Esophagus squamous epithelium (tissue), 5 donors: ENCODE measurements around the gene SCT. TPM values are rescaled to one million over a fixed set of nuclear protein-coding genes. Genes with fewer than 3 reads are reported as not detected.
"Not testable (repeated sequence)": the region's sequence is repeated elsewhere in the genome, so short reads cannot be mapped to it uniquely, and the experiment has no call there.

ENCODE experiments used
- DNase-seq: peaks from one replicate; lab custom pipeline; 2025; lab: John Stamatoyannopoulos, UW
- H3K27ac ChIP-seq, 4 donors: fragments of 200-600 bp; sonication (generic); one replicate each; pipeline ENCODE4 v1.5.1; 2016 to 2019; ENCODE audit warnings: mild to moderate bottlenecking in 1 of 4
- H3K27me3 ChIP-seq, 4 donors: fragments of 200-600 bp; sonication (generic); 1 replicate in 3 of 4; 2 replicates in 1 of 4; pipeline versions ENCODE4 v1.5.1 to v1.6.0; 2017 to 2021; ENCODE audit warnings: antibody characterized with exemption in 1 of 4
- H3K36me3 ChIP-seq, 3 donors: fragments of 200-600 bp; sonication (generic); one replicate each; pipeline ENCODE4 v1.5.1; 2016 to 2019
- H3K4me1 ChIP-seq, 3 donors: fragments of 200-600 bp; sonication (generic); one replicate each; pipeline ENCODE4 v1.5.1; 2017 to 2019
- H3K4me3 ChIP-seq, 4 donors: fragments of 200-600 bp; sonication (generic); 1 replicate in 3 of 4; 2 replicates in 1 of 4; pipeline ENCODE4 v1.5.1; 2016 to 2019; ENCODE audit warnings: mild to moderate bottlenecking in 2 of 4, moderate library complexity in 1 of 4
- H3K9me3 ChIP-seq, 3 donors: fragments of 200-600 bp; sonication (generic); one replicate each; pipeline ENCODE4 v1.5.1; 2016 to 2019
- POLR2A ChIP-seq, 4 donors: fragments of 450-650 bp; IDR thresholded peaks; one replicate each; pipeline ENCODE4 v1.6.1; 2017; ENCODE audit warnings: antibody characterized with exemption in 4 of 4, mild to moderate bottlenecking in 4 of 4, moderate library complexity in 3 of 4
- WGBS, 2 donors: methylation state at CpG; one replicate each; pipeline ENCODE4 v1.1.5; 2018; 5-methylcytosine and 5-hydroxymethylcytosine counted together
- intact Hi-C: fragments of 100-400 bp; cut with DNase I; formaldehyde crosslinking; loops from one replicate; pipeline ENCODE4 v1.15.0; 2022
- total RNA-seq, 4 donors: library from RNA; depleted of rRNA; stranded (reverse); fragments of >200 nt; gene quantifications; one replicate each; pipeline ENCODE4 v1.1.0, GENCODE V29; 2016
- TF ChIP-seq, protein P1 (sequence below), 6 experiments: fragments of 450-650 bp in 4 of 6; fragments of 200-600 bp in 2 of 6; sonication (generic) in 2 of 6; IDR thresholded peaks; one replicate each; pipeline ENCODE4 v1.5.1; 2016 to 2019; ENCODE audit warnings: antibody characterized with exemption in 6 of 6, mild to moderate bottlenecking in 4 of 6, moderate library complexity in 4 of 6
- donor health status: DM: yes; HTN: yes; CAD: no.

SCT gene
- total RNA-seq, 4 donors from 2014 or later = 5.3 TPM; not detected in 3

DNA sequence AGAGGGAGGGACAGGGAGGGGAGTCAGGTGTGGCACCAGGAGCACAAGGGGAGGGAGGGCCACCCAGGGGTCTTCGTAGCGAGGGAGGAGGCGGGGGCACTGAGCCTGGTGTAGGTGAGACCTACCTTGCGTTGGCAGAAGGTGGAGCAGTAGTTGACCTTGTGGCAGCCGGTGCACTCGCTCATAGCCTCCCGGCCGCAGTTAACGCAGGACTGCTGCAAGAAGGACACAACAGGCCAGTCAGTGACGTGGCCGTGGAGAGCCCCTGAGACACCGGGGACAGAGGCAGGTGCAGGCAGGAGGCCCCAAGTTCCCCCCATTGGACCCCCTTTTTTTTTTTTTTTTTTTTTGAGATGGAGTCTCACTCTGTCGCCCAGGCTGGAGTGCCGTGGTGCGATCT, 26.9 kb upstream of the SCT start:
- H3K9me3 ChIP-seq = no peaks in the 10 kb centered on the region
- no peak overlapping the region for H3K4me3 ChIP-seq
- H3K27me3 ChIP-seq = no peaks in the 10 kb centered on the region
- H3K4me1 ChIP-seq = peaks cover 0 to 16% (median 0%) of the 10 kb centered on the region in 3 donors
- 89 to 93% methylated on average over 14 to 15 of the region's 15 CpGs for WGBS, 2 donors
- no peak for DNase-seq
- H3K36me3 ChIP-seq = peaks cover 0 to 93% (median 5%) of the 10 kb centered on the region in 3 donors
- intact Hi-C loops = no loop called here
- H3K27ac ChIP-seq = no peak overlapping the region
- no peak for TF ChIP-seq POLR2A (IDR thresholded peaks at IDR 0.05)

DNA sequence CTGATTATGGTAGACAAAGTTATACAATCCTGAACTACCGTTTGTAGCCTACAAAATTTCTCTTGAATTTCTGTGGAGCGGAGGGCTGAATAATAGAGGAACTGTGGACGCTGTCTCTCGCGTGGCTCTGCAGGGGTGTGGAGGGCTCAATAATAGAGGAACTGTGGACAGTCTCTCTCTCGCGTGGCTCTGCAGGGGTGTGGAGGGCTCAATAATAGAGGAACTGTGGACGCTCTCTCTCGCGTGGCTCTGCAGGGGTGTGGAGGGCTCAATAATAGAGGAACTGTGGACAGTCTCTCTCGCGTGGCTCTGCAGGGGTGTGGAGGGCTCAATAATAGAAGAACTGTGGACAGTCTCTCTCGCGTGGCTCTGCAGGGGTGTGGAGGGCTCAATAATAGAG, 26.2 kb upstream of the SCT start:
- H3K4me1 ChIP-seq, H3K4me3 ChIP-seq, H3K27ac ChIP-seq, H3K9me3 ChIP-seq, DNase-seq, H3K27me3 ChIP-seq, intact Hi-C loops: not testable (repeated sequence)
- 80 to 86% methylated on average over 7 to 14 of the region's 14 CpGs for WGBS, 2 donors
- H3K36me3 ChIP-seq = peaks cover 0 to 93% (median 0%) of the 10 kb centered on the region in 3 donors

DNA sequence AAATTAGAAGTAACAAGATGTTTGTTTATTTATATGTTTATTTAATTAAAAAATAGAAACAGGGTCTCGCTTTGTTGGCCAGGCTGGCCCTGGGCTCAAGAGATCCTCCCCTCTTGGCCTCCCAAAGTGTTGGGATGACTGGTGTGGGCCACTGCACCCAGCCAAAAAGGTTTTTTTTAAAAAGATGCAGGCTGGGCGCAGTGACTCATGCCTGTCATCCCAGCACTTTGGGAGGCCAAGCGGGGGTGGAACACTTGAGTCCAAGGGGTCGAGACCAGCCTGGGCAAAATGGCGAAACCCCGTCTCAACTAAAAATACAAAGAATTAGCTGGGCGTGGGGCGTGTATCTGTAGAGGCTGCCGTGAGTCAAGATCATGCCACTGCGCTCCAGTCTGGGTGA, 23.5 kb upstream of the SCT start:
- Histone ChIP-seq H3K4me1 (no peaks in the 10 kb centered on the region), H3K36me3 (peaks cover 0 to 95% (median 0%) of the 10 kb centered on the region in 3 donors), H3K9me3 (no peaks in the 10 kb centered on the region), H3K27me3 (no peaks in the 10 kb centered on the region), H3K4me3 (no peak overlapping the region), H3K27ac (no peak overlapping the region)
- no peak for DNase-seq
- intact Hi-C loops = no loop called here
- WGBS, 2 donors = 90 to 92% methylated on average over 10 of the region's 10 CpGs
- no peak for TF ChIP-seq POLR2A (IDR thresholded peaks at IDR 0.05)
- TF ChIP-seq, protein P1, sequence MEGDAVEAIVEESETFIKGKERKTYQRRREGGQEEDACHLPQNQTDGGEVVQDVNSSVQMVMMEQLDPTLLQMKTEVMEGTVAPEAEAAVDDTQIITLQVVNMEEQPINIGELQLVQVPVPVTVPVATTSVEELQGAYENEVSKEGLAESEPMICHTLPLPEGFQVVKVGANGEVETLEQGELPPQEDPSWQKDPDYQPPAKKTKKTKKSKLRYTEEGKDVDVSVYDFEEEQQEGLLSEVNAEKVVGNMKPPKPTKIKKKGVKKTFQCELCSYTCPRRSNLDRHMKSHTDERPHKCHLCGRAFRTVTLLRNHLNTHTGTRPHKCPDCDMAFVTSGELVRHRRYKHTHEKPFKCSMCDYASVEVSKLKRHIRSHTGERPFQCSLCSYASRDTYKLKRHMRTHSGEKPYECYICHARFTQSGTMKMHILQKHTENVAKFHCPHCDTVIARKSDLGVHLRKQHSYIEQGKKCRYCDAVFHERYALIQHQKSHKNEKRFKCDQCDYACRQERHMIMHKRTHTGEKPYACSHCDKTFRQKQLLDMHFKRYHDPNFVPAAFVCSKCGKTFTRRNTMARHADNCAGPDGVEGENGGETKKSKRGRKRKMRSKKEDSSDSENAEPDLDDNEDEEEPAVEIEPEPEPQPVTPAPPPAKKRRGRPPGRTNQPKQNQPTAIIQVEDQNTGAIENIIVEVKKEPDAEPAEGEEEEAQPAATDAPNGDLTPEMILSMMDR (IDR thresholded peaks at IDR 0.05) = no peak

DNA sequence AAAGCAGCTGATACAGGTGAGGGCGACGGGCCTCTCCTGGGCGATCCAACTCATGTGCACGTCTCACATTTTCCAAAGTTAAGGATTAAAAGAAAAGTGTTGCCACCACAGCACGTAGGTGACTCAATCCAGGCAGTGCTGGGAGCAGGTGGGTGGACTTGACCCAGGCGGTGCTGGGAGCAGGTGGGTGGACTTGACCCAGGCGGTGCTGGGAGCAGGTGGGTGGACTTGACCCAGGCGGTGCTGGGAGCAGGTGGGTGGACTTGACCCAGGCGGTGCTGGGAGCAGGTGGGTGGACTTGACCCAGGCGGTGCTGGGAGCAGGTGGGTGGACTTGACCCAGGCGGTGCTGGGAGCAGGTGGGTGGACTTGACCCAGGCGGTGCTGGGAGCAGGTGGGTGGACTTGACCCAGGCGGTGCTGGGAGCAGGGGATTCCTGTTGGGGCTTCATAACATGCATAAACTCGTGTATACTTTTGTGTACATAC, 20.7 kb upstream of the SCT start:
- H3K27ac ChIP-seq, DNase-seq, H3K27me3 ChIP-seq, H3K4me3 ChIP-seq, intact Hi-C loops, H3K9me3 ChIP-seq, H3K4me1 ChIP-seq: not testable (repeated sequence)
- H3K36me3 ChIP-seq = peaks cover 0 to 92% (median 6%) of the 10 kb centered on the region in 3 donors
- 78 to 88% methylated on average over 7 to 8 of the region's 14 CpGs for WGBS, 2 donors

DNA sequence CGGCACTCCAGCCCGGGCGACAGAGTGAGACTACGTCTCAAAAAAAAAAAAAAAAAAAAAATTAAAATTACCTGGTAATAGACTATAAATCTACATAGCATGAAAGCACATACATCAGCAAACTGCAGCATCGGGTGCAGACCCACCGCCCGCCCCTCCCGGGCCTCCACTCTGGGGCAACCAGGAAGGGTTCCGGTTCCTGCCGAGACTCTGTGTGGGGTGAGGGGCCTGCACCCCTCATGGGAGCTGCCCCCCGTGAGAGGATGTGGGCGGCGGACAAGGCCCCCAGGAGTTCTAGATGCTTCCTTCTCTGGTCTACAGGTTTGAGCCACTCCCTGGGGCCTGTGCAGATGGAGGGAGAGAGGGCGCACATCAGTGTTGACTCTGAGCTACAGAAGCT, 19.2 kb upstream of the SCT start:
- intact Hi-C loops = no loop called here
- Histone ChIP-seq H3K27ac (no peak overlapping the region), H3K36me3 (peaks cover 0 to 92% (median 6%) of the 10 kb centered on the region in 3 donors), H3K4me1 (peaks cover 0 to 5% (median 0%) of the 10 kb centered on the region in 3 donors), H3K4me3 (no peak overlapping the region), H3K27me3 (no peaks in the 10 kb centered on the region), H3K9me3 (no peaks in the 10 kb centered on the region)
- 80 to 82% methylated on average over 14 of the region's 14 CpGs for WGBS, 2 donors
- no peak for DNase-seq
- TF ChIP-seq, protein P1 (IDR thresholded peaks at IDR 0.05) = no peak
- no peak for TF ChIP-seq POLR2A (IDR thresholded peaks at IDR 0.05)

DNA sequence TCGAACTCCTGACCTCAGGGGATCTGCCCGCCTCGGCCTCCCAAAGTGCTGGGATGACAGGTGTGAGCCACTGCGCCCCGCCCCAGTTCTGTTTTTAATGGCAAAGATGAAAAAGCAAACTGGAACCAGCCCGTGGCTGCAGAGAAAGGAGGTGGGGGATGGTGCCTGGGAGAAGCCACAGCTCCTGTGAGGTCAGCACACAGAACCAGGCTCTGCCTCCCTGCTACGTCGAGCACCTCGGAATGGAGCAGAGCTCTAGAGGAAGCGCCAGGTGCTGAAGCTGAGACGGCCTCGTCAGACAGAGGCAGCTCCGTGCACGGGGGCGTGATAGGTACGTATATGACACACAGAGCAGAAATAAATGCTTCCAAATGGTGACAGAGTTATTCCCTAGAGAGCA, 18.6 kb upstream of the SCT start:
- Histone ChIP-seq H3K36me3 (peaks cover 0 to 91% (median 6%) of the 10 kb centered on the region in 3 donors), H3K9me3 (no peaks in the 10 kb centered on the region), H3K4me1 (peaks cover 0 to 11% (median 0%) of the 10 kb centered on the region in 3 donors), H3K4me3 (no peak overlapping the region), H3K27ac (no peak overlapping the region), H3K27me3 (no peaks in the 10 kb centered on the region)
- WGBS, 2 donors = 89 to 90% methylated on average over 2 to 9 of the region's 16 CpGs
- TF ChIP-seq POLR2A (IDR thresholded peaks at IDR 0.05) = no peak
- TF ChIP-seq, protein P1 (IDR thresholded peaks at IDR 0.05) = no peak
- no peak for DNase-seq
- intact Hi-C loops = no loop called here
